GM19467 (cell line): Measurements from ENCODE around the gene GAL3ST2.
"Not testable (repeated sequence)": the region's sequence is repeated elsewhere in the genome, so short reads cannot be mapped to it uniquely, and the experiment has no call there.

ENCODE experiments used
- ATAC-seq: cut with Tn5 transposase; IDR thresholded peaks from one replicate; pipeline ENCODE4 v1.9.1; 2021; ENCODE audit warnings: mild to moderate bottlenecking, moderate library complexity; ENCODE audit not compliant: unreplicated experiment

Gene GAL3ST2

DNA sequence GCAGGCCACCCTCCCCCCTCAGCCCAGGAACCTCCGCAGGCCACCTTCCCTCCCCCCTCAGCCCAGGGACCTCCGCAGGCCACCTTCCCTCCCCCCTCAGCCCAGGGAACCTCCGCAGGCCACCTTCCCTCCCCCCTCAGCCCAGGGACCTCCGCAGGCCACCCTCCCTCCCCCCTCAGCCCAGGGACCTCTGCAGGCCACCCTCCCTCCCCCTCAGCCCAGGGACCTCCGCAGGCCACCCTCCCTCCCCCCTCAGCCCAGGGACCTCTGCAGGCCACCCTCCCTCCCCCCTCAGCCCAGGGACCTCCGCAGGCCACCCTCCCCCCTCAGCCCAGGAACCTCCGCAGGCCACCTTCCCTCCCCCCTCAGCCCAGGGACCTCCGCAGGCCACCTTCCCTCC is 29.6 kb downstream of the GAL3ST2 start:
- ATAC-seq: not testable (repeated sequence)

DNA sequence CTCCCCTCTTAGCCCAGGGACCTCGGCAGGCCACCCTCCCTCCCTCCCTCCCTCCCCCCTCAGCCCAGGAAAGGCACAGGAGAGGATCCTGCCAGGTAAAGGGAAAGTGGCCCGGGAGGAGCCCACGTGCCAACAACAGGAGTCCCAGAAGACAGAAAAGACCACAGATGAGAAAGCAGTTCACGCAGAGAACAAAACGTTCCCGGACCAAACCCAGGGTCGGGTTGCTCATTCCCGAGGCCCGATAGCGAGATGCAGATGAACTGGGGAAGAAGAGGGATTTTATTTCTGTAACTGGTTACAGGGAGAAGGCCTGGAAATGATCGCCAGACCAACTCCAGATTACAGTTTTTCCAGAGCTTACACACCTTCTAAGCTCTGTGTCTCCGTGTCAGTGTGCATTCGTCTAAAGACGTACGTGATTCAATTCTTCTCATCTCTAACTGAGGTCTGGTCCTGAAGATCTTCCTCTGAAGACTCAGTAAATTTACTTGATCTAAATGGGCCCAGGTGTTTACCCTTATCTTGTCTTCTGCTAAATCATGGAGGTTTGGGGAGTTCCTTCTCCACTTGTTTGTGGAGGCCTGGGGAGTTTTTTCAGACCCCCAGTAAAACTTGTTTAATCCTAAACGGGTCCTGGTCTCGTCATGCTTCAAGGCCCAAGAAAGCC is 31.6 kb downstream of the GAL3ST2 start:
- ATAC-seq: no peak

DNA sequence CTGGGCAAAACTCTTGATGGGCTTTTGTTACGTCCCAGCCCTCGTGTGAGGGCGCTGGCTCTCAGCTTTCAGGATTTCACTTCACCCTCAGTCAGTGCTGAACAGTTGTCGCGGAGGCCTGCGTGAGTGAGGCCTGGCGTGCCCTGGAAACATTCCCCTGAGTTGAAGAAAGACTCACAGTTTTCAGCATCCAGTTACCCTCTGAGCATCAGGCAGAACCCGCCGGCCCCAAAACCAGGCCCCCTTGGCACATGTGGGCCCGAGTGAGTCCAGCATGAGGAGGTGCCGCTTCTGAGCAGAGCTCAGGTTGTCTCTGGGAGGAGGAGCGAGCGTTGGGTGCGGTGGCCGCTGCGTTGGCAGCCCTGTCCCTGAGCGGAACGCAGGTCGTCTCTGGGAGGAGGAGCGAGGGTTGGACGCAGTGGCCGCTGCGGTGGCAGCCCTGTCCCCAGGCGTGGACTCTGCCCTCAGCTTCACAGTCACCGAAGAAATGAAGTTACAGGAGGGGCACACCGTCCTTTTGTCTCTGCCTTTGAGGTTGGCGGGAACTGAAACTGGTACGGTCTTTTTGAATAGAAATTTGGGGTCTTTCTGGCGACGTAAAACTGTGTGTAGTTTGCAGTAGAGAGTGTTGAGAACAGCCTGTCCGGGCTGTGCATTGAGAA is 32.2 kb downstream of the GAL3ST2 start, which contains the start of gene NEU4:
TSS of gene NEU4 (plus strand) at position 473 of the 662 bp plus-strand sequence. CDS start 5,292 bp downstream, outside the sequence.
- no peak for ATAC-seq

DNA sequence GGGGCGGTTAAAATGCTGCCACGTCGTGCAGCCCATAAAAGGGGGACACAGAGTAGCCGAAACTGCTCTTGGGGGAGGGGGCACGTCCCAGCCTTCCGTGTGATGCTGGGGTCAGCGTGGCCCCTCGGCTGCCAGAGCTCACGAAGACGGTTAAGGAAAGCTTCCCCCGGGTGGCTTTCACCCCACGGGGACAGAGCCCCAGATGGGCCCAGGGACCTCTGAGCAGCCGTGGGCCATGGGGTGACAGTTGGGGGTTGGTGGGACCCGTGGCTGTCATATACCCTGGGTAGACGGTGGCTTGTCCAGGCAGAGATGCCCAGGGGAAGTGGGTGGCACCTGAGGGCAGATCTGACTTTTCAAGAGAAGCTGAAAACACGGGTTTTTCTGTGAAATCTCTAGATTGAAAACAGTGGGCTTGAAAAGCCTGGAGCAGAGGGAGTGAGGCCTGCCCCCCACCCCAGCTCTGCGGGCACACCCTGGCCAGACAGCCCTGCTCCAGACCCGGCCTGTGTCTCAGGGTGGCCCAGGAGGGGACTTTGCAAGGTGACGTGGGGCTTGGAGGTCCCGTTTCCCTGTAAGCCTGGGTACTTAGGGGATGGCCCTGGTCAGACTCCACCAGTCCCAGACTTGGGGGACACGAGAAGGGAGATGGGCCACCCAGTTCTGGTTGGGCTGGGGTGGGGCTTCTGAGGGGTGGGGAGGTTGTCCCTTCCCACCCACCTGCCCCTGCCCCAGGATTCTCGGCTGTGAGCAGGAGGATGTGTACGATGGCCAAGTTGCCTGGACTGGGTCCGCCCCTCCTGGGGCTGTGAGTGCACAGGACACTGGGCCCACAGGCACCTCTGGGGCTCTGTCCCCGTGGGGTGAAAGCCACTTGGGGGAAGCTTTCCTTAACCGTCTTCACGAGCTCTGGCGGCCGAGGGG is 33.0 kb downstream of the GAL3ST2 start:
- ATAC-seq: no peak

DNA sequence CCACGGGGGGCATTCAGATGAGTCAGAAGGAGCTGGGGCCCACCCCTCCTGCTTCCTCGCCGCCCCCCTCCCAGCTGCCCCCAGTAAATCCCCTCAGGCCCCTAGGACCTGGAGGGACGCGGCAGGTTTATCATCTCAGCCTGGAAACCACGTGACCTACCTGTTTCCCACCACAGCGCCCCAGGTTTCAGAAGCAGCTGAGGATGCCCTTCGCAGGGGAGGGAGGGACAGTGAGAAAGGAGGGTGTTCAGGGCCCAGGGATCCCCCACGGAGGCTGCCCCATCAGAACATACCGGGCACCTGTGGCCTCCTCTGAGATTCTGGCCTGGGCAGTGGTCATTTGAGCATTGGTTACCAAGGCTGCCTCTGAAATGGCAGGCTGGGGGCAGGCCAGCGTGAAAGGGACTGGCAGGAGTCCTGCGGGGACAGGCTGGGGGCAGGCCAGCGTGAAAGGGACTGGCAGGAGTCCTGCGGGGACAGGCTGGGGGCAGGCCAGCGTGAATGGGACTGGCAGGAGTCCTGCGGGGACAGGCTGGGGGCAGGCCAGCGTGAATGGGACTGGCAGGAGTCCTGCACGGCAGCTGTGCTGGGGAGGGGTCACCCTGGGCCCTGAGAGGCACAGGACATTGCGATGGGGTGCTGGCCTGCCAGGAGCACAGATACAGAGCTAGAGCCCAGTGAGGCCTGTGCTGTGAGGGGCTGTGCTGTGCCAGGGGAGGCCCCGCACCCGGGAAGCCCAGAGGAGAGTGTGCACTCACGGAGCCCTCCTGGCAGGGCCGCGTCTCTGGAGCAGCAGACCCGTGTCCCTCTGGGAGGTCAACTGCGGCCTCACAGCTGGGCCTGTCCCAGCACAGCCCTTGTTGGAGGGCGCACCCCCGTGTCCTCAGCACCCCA is 33.9 kb downstream of the GAL3ST2 start:
- no peak for ATAC-seq

DNA sequence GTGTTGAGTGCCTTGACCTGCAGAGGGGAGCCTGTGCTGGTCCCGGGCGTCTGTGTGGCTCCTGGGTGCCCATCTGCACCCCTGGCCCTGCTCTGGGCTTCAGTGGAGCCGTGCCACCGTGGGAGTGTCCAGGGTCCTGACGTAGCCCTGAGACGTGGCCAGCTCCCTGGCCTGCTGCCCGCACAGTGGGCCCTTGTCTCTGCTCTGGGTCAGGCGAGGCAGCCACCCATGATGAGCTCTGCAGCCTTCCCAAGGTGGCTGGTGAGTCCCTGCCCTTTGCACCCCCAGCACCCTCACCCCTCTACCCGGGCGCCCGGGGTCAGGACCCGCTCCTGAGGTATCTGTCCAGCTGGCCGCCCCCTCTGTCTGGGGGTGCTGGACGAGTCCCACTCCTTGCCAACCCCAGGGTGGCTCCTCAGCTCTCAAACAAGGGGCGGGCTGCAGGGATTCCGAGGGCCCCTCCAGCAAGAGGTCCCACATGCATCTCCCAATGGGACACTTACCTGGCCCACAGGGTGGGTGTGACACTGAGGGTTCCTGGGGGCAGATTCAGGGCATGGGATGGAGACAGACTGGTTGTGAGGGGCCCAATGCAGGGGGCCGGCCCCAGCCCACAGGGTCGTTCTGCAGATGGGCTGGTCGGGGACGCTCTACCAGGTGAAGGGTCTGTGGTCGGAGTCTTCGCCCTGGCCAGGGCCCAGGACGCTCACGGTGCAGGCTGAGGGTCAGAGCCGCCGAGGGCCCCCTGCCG is 34.8 kb downstream of the GAL3ST2 start:
- no peak for ATAC-seq

DNA sequence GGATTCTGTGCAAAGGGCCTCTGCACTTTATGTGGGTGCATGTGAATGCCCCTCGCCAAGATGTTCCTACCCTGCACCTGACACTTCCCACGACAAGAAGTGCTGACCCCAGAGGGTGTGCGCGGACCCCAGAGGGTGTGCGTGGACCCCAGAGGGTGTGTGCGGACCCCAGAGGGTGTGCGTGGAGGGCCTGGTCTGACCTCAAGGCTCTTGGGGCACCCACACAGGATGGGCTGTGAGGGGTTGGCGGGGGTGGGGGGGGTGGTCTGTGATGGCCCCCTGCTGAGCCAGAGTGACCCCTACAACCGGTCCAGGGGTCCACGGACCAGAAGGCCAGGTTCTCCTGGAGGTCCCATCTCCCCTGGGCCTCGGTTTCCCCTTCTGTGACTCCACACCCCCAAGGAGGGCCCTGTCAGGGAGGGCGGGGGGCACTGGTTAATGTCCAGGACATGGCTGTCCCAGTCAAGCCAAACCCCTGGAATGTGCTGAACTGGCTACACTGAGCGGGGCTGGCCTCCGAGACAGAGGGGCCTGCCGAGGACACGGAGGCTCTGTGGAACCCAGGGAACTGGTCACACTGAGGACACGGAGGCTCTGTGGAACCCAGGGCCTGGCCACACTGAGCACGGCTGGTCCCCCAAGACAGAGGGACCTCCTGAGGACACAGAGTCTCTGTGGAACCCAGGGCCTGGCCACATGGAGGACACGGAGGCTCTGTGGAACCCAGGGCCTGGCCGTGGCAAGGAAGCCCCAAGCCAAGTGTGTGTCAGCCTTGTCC is 35.5 kb downstream of the GAL3ST2 start:
- no peak for ATAC-seq

DNA sequence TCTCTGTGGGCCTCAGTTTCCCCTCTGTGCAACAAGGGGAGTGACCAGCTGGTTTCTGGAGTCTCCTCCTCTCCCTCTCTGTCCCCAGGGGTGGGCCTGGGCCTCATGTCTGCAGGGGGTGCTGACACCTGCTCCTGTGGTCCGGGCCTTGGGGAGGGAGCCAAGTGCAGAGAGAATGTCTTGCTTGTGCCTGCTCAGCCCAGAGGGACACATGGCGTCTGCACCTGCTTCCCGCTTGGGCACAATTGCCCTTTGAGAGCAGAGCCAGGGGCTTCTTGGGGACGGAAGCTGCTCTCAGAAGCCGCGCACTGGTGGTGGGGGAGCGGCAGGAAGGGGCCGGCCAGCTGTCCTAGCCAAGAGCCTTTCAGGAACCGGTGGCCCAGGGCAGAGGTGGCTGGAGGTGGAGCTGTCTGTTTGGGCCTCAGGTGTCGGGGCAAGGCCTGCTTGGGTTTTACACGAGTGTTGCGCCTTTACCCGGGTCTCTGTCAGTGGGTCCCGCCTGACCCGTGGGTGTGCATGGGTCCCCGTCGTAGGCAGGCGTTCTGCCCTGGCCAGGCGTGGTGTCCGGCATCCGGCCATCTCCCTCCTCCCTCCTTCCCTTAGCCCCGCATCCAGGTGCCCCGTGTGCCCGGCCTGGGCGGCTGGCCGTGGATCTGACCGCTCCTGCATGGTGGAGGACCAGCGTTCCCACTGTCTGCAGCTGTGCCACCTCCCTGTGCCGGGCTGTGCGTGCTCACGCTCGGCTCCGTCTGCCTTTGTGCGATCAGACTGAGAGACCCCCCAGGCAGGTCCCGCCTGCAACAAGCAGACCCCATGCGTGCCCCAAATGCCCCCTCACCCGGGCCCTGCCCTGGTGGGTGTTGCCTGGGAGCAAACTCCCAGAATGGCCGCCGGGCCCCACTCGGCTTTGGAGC is 36.4 kb downstream of the GAL3ST2 start:
- no peak for ATAC-seq

DNA sequence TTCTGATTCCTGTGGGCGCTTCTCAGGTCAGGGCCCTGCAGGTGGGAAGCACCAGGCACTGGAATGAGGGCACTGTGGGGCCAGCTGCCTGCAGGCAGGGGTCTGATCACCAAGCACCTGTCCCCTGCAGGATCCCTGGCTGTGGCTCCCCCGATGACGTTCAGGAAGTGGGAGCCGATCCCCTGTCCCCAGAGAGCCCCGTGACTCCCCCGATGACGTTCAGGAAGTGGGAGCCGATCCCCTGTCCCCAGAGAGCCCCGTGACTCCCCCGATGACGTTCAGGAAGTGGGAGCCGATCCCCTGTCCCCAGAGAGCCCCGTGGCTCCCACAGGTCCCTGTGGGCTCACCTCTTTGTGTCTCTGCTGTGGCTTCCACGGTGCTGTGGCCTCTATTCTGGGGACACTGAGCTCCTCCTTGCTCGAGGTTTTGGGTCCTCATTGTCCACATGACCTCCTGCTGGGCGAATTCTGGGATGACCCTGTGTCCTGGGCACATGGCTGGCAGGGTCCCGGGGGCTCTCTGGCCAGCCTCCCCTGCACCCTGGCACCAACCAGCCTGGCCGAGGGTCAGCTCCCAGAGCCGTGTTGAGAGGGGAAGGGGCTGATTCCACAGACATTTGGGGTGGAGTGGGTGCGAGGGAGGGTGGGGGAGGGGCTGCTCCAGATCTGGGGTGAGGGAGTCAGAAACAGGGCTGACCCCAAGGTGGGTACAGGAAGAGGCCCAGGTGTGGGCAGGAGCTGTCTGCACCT is 37.2 kb downstream of the GAL3ST2 start:
- no peak for ATAC-seq

DNA sequence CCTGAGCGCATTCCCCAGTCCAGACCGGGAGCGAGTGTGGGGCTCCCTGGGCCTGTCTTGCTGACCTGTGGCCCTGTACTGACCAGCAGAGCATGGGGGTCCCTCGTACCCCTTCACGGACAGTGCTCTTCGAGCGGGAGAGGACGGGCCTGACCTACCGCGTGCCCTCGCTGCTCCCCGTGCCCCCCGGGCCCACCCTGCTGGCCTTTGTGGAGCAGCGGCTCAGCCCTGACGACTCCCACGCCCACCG is 37.7 kb downstream of the GAL3ST2 start:
- ATAC-seq: no peak

DNA sequence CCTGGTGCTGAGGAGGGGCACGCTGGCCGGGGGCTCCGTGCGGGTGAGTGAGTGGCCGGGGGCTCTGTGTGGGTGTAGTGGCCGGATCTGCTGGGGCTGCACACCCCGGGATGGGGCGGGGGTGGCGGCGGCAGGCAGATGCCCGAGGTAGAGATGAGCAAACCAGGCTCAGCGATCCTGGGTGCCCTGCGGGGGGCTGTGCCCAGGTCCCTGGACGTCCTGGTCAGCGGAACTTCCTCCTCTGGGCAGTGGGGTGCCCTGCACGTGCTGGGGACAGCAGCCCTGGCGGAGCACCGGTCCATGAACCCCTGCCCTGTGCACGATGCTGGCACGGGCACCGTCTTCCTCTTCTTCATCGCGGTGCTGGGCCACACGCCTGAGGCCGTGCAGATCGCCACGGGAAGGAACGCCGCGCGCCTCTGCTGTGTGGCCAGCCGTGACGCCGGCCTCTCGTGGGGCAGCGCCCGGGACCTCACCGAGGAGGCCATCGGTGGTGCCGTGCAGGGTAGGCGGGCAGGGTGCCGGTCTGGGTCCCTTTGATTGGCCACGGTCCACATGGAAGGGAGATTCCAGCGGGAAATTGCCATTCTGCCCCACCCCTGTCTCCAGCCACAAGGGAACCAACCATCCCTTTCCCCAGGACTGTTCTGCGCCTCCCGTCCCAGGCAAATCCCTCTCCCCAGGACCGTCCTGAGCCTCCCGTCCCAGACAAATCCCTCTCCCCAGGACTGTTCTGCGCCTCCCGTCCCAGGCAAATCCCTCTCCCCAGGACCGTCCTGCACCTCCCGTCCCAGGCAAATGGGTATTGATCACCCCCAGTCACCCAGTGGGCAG is 38.2 kb downstream of the GAL3ST2 start:
- no peak for ATAC-seq

DNA sequence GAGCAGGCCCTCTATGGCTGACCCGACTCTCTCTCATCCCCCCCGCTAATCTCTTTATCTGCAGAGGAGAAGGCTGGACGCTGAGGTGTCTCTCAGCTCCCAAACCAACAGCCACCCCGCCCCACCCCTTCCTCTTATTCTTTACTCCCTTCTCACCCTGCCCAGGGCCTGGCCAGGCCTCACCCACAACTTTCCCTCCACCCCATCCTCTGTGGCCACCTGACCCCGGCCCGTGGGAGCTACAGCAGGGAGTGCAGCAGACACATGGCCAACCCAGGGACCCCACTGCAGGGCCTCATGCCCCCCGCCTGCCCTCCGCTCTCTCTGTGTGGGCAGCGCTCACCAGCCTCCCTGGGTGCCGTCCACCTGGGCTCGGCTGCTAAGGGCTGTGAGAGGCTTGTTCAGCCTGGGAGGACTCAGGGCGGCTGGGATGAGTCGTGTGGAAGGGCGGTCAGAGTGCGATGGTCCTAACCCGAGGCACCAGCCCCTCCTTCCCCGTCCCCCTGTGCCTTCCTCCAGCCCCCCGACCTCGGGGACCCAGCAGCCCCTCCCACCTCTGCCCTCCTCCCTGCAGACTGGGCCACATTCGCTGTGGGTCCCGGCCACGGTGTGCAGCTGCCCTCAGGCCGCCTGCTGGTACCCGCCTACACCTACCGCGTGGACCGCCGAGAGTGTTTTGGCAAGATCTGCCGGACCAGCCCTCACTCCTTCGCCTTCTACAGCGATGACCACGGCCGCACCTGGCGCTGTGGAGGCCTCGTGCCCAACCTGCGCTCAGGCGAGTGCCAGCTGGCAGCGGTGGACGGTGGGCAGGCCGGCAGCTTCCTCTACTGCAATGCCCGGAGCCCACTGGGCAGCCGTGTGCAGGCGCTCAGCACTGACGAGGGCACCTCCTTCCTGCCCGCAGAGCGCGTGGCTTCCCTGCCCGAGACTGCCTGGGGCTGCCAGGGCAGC is 39.1 kb downstream of the GAL3ST2 start:
- ATAC-seq: no peak

DNA sequence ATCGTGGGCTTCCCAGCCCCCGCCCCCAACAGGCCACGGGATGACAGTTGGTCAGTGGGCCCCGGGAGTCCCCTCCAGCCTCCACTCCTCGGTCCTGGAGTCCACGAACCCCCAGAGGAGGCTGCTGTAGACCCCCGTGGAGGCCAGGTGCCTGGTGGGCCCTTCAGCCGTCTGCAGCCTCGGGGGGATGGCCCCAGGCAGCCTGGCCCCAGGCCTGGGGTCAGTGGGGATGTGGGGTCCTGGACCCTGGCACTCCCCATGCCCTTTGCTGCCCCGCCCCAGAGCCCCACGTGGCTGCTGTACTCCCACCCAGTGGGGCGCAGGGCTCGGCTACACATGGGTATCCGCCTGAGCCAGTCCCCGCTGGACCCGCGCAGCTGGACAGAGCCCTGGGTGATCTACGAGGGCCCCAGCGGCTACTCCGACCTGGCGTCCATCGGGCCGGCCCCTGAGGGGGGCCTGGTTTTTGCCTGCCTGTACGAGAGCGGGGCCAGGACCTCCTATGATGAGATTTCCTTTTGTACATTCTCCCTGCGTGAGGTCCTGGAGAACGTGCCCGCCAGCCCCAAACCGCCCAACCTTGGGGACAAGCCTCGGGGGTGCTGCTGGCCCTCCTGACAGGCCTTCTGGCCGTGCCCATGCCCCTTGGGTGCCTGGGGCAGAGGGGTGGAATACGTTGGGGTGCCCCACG is 40.0 kb downstream of the GAL3ST2 start:
- ATAC-seq: no peak

DNA sequence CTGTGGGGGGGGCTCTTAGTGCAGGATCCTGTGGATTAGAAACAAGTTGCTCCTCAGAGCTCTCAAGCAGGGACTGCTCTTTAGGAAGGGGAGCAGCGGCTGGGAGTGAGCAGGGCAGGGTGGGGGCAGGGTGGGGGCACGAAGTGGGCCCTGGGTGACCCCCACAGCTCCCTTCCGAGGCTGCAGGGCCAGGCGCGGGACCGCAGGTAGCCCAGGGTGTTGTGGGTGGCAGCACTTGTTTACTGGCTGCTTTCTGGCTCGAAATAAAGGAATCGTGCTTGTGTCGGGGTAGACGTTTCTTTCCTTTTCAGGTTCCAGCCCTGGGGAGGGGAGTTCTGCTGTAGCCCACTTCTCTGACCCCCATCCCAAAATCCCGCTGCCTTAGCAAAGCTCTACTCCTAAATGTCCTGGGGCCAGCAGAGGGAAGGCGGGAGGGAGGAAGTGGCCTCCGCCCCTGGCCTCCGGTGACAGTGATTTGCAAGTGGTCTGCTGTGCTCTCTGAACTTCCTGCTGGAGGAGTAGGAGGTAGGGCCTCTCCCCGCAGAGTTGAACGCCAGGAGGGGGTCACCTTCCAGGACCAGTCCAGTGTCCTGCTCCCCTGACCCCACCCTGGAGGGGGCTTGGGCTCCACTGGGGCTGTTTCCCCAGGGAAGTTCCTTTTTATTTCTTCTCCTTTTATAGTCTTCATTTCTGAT is 40.7 kb downstream of the GAL3ST2 start:
- ATAC-seq: no peak
